Duodenal mucosa (tissue), 2 donors: ENCODE results near the gene NACC2.
"Not testable (repeated sequence)": the region's sequence is repeated elsewhere in the genome, so short reads cannot be mapped to it uniquely, and the experiment has no call there.

Source experiments
- H3K27ac ChIP-seq: one replicate; pipeline ENCODE4 v1.7.0; 2013; ENCODE audit warnings: low read depth, low read length
- H3K27me3 ChIP-seq, 2 donors: one replicate each; pipeline ENCODE4 v1.7.0; 2013; ENCODE audit warnings: low read length in 2 of 2, control low read depth in 1 of 2; ENCODE audit not compliant: insufficient read depth in 2 of 2, control insufficient read depth in 1 of 2
- H3K36me3 ChIP-seq, 2 donors: one replicate each; pipeline ENCODE4 v1.7.0; 2013; ENCODE audit warnings: low read length in 2 of 2, control low read depth in 1 of 2; ENCODE audit not compliant: insufficient read depth in 2 of 2, control insufficient read depth in 1 of 2
- H3K4me1 ChIP-seq, 2 donors: one replicate each; pipeline ENCODE4 v1.7.0; 2013; ENCODE audit warnings: low read length in 2 of 2, control low read depth in 1 of 2; ENCODE audit not compliant: insufficient read depth in 2 of 2, control insufficient read depth in 1 of 2
- H3K4me3 ChIP-seq, 2 donors: one replicate each; pipeline ENCODE4 v1.7.0; 2013; ENCODE audit warnings: low read length in 2 of 2, low read depth in 1 of 2
- H3K9ac ChIP-seq, 2 donors: one replicate each; pipeline ENCODE4 v1.7.0; 2013; ENCODE audit warnings: low read length in 2 of 2, low read depth in 1 of 2
- H3K9me3 ChIP-seq, 2 donors: one replicate each; pipeline ENCODE4 v1.7.0; 2013; ENCODE audit warnings: low read length in 2 of 2, control low read depth in 1 of 2; ENCODE audit not compliant: control insufficient read depth in 1 of 2

The NACC2 gene

GRCh38 chr9:136103651-136104487, 8.8 kb upstream of the NACC2 start:
- no peak overlapping the region for H3K9ac ChIP-seq
- peaks cover 39 to 50% of the 10 kb centered on the region in 2 donors for H3K4me1 ChIP-seq

GRCh38 chr9:136101615-136102074, 6.6 kb upstream of the NACC2 start:
- H3K4me3 ChIP-seq, H3K9me3 ChIP-seq, H3K36me3 ChIP-seq, H3K9ac ChIP-seq, H3K27ac ChIP-seq: not testable (repeated sequence)
- peaks cover 8 to 11% of the 10 kb centered on the region in 2 donors for H3K27me3 ChIP-seq
- H3K4me1 ChIP-seq, result peaks cover 20 to 35% of the 10 kb centered on the region in 2 donors

More at GRCh38 chr9:136103651-136104487, 8.8 kb upstream of the NACC2 start:
- H3K4me3 ChIP-seq, result no peak overlapping the region
- no peaks in the 10 kb centered on the region for H3K9me3 ChIP-seq
- H3K27ac ChIP-seq, result no peak overlapping the region
- peaks cover under 1 to 4% of the 10 kb centered on the region in 2 donors for H3K27me3 ChIP-seq
- H3K36me3 ChIP-seq, result no peaks in the 10 kb centered on the region

- peaks cover 23 to 39% of the 10 kb centered on the region in 2 donors for H3K4me1 ChIP-seq
- no peaks in the 10 kb centered on the region for H3K9me3 ChIP-seq
- H3K27me3 ChIP-seq, result peaks cover 8 to 11% of the 10 kb centered on the region in 2 donors
- H3K9ac ChIP-seq, result no peak overlapping the region
- no peak overlapping the region for H3K27ac ChIP-seq
- no peaks in the 10 kb centered on the region for H3K36me3 ChIP-seq
- no peak overlapping the region for H3K4me3 ChIP-seq
Measured at GRCh38 chr9:136100700-136101614, 5.9 kb upstream of the NACC2 start.

GRCh38 chr9:136099542-136099941, 4.5 kb upstream of the NACC2 start:
- no peak overlapping the region for H3K27ac ChIP-seq
- no peak overlapping the region for H3K4me3 ChIP-seq
- no peaks in the 10 kb centered on the region for H3K9me3 ChIP-seq
- no peak overlapping the region for H3K9ac ChIP-seq
- H3K36me3 ChIP-seq, result no peaks in the 10 kb centered on the region
- H3K4me1 ChIP-seq, result peaks cover 12 to 30% of the 10 kb centered on the region in 2 donors
- H3K27me3 ChIP-seq, result peaks cover 8 to 11% of the 10 kb centered on the region in 2 donors

GRCh38 chr9:136098844-136099243, 3.8 kb upstream of the NACC2 start:
- Histone ChIP-seq H3K9ac (peak overlapping the region in 1 of 2 donors; percentile 18), H3K36me3 (no peaks in the 10 kb centered on the region), H3K4me3 (no peak overlapping the region), H3K9me3 (no peaks in the 10 kb centered on the region), H3K27me3 (peaks cover 8 to 11% of the 10 kb centered on the region in 2 donors), H3K27ac (no peak overlapping the region), H3K4me1 (peaks cover 9 to 27% of the 10 kb centered on the region in 2 donors)

GRCh38 chr9:136098210-136098609, 3.1 kb upstream of the NACC2 start:
- peaks cover 12 to 27% of the 10 kb centered on the region in 2 donors for H3K4me1 ChIP-seq
- H3K36me3 ChIP-seq, result no peaks in the 10 kb centered on the region
- H3K9ac ChIP-seq, result no peak overlapping the region
- peaks cover 8 to 11% of the 10 kb centered on the region in 2 donors for H3K27me3 ChIP-seq
- no peak overlapping the region for H3K4me3 ChIP-seq
- H3K27ac ChIP-seq, result no peak overlapping the region
- H3K9me3 ChIP-seq, result no peaks in the 10 kb centered on the region

- Histone ChIP-seq H3K4me1 (peaks cover 27 to 35% of the 10 kb centered on the region in 2 donors), H3K36me3 (peaks cover 0 to 8% of the 10 kb centered on the region in 2 donors), H3K27me3 (peaks cover 8 to 11% of the 10 kb centered on the region in 2 donors), H3K9ac (peak overlapping the region in 1 of 2 donors; percentile 19), H3K4me3 (peak overlapping the region in 1 of 2 donors; percentile 64), H3K9me3 (no peaks in the 10 kb centered on the region), H3K27ac (no peak overlapping the region)
Measured at GRCh38 chr9:136096505-136097001, 1.5 kb upstream of the NACC2 start.

- peak overlapping the region; percentile 66 for H3K27ac ChIP-seq
- peak overlapping the region; percentile 71 for H3K4me3 ChIP-seq
- peak overlapping the region; percentile 44 to 51 for H3K9ac ChIP-seq
- H3K4me1 ChIP-seq, result peaks cover 27 to 32% of the 10 kb centered on the region in 2 donors
- peaks cover 0 to 8% of the 10 kb centered on the region in 2 donors for H3K36me3 ChIP-seq
- no peaks in the 10 kb centered on the region for H3K9me3 ChIP-seq
- peaks cover 8 to 10% of the 10 kb centered on the region in 2 donors for H3K27me3 ChIP-seq
Measured at GRCh38 chr9:136093995-136094881, 851 bp downstream of the NACC2 start.

- Histone ChIP-seq H3K9ac (peak overlapping the region; percentile 44 to 51), H3K4me1 (peaks cover 27% of the 10 kb centered on the region in 2 donors), H3K36me3 (peaks cover 0 to 8% of the 10 kb centered on the region in 2 donors), H3K4me3 (peak overlapping the region; percentile 71), H3K27me3 (peaks cover 2 to 3% of the 10 kb centered on the region in 2 donors), H3K27ac (no peak overlapping the region), H3K9me3 (no peaks in the 10 kb centered on the region)
Measured at GRCh38 chr9:136093346-136093986, 1.6 kb downstream of the NACC2 start.
